NCI-H1930 (cell line): ENCODE measurements around the gene DGKI.

ENCODE experiments used
- DNase-seq, 2 experiments: peaks; one replicate each; lab custom pipeline; 2025; lab: John Stamatoyannopoulos, UW

Gene DGKI

GRCh38 chr7:137538361-137538762 is 308.4 kb downstream of the DGKI start:
- DNase-seq = no peak

- DNase-seq = no peak
Observed at GRCh38 chr7:137535579-137535978, 311.2 kb downstream of the DGKI start.

- no peak for DNase-seq
Observed at GRCh38 chr7:137531671-137532070, 315.1 kb downstream of the DGKI start.

- DNase-seq = no peak
Observed at GRCh38 chr7:137527634-137528033, 319.1 kb downstream of the DGKI start.

- DNase-seq = no peak
Observed at GRCh38 chr7:137523171-137523570, 323.6 kb downstream of the DGKI start.

GRCh38 chr7:137521451-137521850 is 325.3 kb downstream of the DGKI start:
- no peak for DNase-seq

- DNase-seq = no peak
Observed at GRCh38 chr7:137519947-137520346, 326.8 kb downstream of the DGKI start.

- no peak for DNase-seq
Observed at GRCh38 chr7:137519181-137519691, 327.5 kb downstream of the DGKI start.

GRCh38 chr7:137513091-137513490 is 333.7 kb downstream of the DGKI start:
- DNase-seq = no peak

GRCh38 chr7:137507096-137507495 is 339.7 kb downstream of the DGKI start:
- no peak for DNase-seq

- DNase-seq = no peak
Observed at GRCh38 chr7:137506031-137506430, 340.7 kb downstream of the DGKI start.

- no peak for DNase-seq
Observed at GRCh38 chr7:137501562-137501961, 345.2 kb downstream of the DGKI start.

- DNase-seq = no peak
Observed at GRCh38 chr7:137492889-137493288, 353.9 kb downstream of the DGKI start.

- no peak for DNase-seq
Observed at GRCh38 chr7:137489880-137490279, 356.9 kb downstream of the DGKI start.

- no peak for DNase-seq
Observed at GRCh38 chr7:137488038-137488437, 358.7 kb downstream of the DGKI start.

GRCh38 chr7:137485818-137486217 is 361.0 kb downstream of the DGKI start:
- DNase-seq = no peak

- no peak for DNase-seq
Observed at GRCh38 chr7:137484326-137484725, 362.4 kb downstream of the DGKI start.

GRCh38 chr7:137482466-137482865 is 364.3 kb downstream of the DGKI start:
- no peak for DNase-seq

GRCh38 chr7:137480824-137481365 is 365.9 kb downstream of the DGKI start:
- DNase-seq = no peak

GRCh38 chr7:137480401-137480800 is 366.4 kb downstream of the DGKI start:
- no peak for DNase-seq

- DNase-seq = no peak
Observed at GRCh38 chr7:137476937-137477336, 369.8 kb downstream of the DGKI start.

GRCh38 chr7:137475966-137476365 is 370.8 kb downstream of the DGKI start:
- DNase-seq = no peak

GRCh38 chr7:137474540-137475026 is 372.2 kb downstream of the DGKI start:
- DNase-seq = no peak

GRCh38 chr7:137471128-137471527 is 375.6 kb downstream of the DGKI start:
- no peak for DNase-seq
